Liver (tissue), 3 donors: ENCODE data around the gene NOCT.

Source experiments
- ATF3 ChIP-seq: IDR thresholded peaks from 2 replicates; pipeline ENCODE4 v1.6.1; 2016; ENCODE audit warnings: antibody characterized with exemption
- CTCF ChIP-seq: fragments of 150-350 bp; IDR thresholded peaks from 2 replicates; pipeline ENCODE4 v1.5.1; 2017; ENCODE audit warnings: improper control_type of control experiment, low read depth, low read length; ENCODE audit not compliant: missing input control
- EGR1 ChIP-seq, 2 donors: IDR thresholded peaks; 2 replicates each; pipeline ENCODE4 v1.6.1; 2016 to 2018; ENCODE audit warnings: antibody characterized with exemption in 2 of 2, low read depth in 2 of 2
- HNF4G ChIP-seq: IDR thresholded peaks from 2 replicates; pipeline ENCODE4 v1.6.1; 2016; ENCODE audit warnings: antibody characterized with exemption
- JUND ChIP-seq, 2 donors: IDR thresholded peaks; 2 replicates each; pipeline ENCODE4 v1.6.1; 2016; ENCODE audit warnings: antibody characterized with exemption in 2 of 2
- MAX ChIP-seq: IDR thresholded peaks from 2 replicates; pipeline ENCODE4 v1.6.1; 2016; ENCODE audit warnings: antibody characterized with exemption
- NR2F2 ChIP-seq: IDR thresholded peaks from 2 replicates; pipeline ENCODE4 v1.6.1; 2016; ENCODE audit warnings: antibody characterized with exemption
- RAD21 ChIP-seq, 2 donors: IDR thresholded peaks; 2 replicates each; pipeline ENCODE4 v1.6.1; 2016; ENCODE audit warnings: antibody characterized with exemption in 2 of 2, mild to moderate bottlenecking in 2 of 2
- REST ChIP-seq: IDR thresholded peaks from 2 replicates; pipeline ENCODE4 v1.6.1; 2016; ENCODE audit warnings: antibody characterized with exemption, mild to moderate bottlenecking
- RXRA ChIP-seq, 2 donors: IDR thresholded peaks; 2 replicates each; pipeline ENCODE4 v1.6.1; 2017 to 2018; ENCODE audit warnings: antibody characterized with exemption in 2 of 2, mild to moderate bottlenecking in 1 of 2
- SP1 ChIP-seq: IDR thresholded peaks from 2 replicates; pipeline ENCODE4 v1.6.1; 2018; ENCODE audit warnings: antibody characterized with exemption, mild to moderate bottlenecking
- TAF1 ChIP-seq: conservative IDR thresholded peaks from 2 replicates; pipeline ENCODE4 v1.6.1; 2016; ENCODE audit warnings: antibody characterized with exemption, mild to moderate bottlenecking
- YY1 ChIP-seq: IDR thresholded peaks from 2 replicates; pipeline ENCODE4 v1.6.1; 2016; ENCODE audit warnings: antibody characterized with exemption, mild to moderate bottlenecking
- donor health status: healthy.
- donor health status: healthy.

- TF ChIP-seq CTCF (no peak), RXRA (IDR thresholded peaks at IDR 0.05) (no peak), EGR1 (IDR thresholded peaks at IDR 0.05; ENCODE audit: low read depth in 2 of 2) (no peak), HNF4G (no peak), YY1 (no peak), TAF1 (no peak), REST (no peak), JUND (IDR thresholded peaks at IDR 0.05) (no peak), RAD21 (IDR thresholded peaks at IDR 0.05) (no peak), NR2F2 (no peak), ATF3 (no peak), SP1 (no peak), MAX (no peak)
Measured at GRCh38 chr4:138999666-139000065, 15.9 kb upstream of the NOCT start.
